ENCODE results near the gene PDHX. TPM values are rescaled to one million over a fixed set of nuclear protein-coding genes. Genes with fewer than 3 reads are reported as not detected.

PDHX gene
- polyA plus RNA-seq, 2 donors = 13.6 to 13.7 TPM

DNA sequence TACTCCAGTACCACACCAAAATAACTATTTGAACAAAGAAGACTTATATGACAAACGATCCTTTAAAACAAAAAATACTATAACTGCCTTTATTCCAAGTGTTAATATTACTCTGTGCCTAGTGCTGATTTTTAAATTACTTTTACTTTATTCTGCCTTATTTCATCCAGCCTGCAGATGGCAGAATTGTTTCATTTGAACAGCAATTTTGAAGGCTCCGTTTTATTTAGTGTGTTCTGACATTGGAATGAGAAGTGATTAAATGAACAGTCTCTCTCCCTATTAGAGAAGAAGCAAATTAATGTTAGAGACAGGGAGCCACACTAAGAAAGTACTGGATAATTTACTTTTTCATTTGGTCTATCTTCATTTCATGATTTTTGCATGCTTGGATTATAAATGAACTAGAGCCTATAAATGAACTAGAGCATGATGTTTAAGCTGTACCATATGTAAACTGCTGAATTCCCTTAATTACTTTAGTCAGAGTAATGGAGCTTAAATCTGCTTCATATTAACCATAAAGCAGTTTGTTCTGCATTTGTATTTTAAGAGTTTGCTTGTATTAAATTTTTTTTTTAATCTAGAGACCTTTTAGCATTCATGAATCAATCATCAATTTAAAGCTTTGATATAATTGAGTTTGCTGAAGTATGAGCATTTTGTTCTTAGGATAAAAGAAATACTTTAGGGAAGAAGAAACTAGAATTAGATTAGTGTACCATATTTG lies 9.8 kb downstream of the PDHX start:
- no peaks in the 10 kb centered on the region for H3K27me3 ChIP-seq (ENCODE audit: control insufficient read depth in 1 of 2, insufficient read depth in 2 of 2, low read length in 2 of 2)
- no peaks in the 10 kb centered on the region for H3K9me3 ChIP-seq (ENCODE audit: control insufficient read depth in 2 of 2, insufficient read depth in 1 of 2, low read depth in 1 of 2, low read length in 1 of 2)
- no peaks in the 10 kb centered on the region for H3K36me3 ChIP-seq (ENCODE audit: control insufficient read depth in 2 of 2, insufficient read depth in 2 of 2, low read length in 1 of 2)
- 6 to 9% methylated on average over 2 of the region's 2 CpGs for WGBS, 2 donors
- no peaks in the 10 kb centered on the region for H3K4me1 ChIP-seq (ENCODE audit: control insufficient read depth in 2 of 2, insufficient read depth in 2 of 2, low read length in 1 of 2)
- no peak overlapping the region for H3K27ac ChIP-seq (ENCODE audit: low read depth in 2 of 2, low read length in 1 of 2)
- no peak overlapping the region for H3K4me3 ChIP-seq (ENCODE audit: low read depth in 1 of 2, low read length in 2 of 2)

DNA sequence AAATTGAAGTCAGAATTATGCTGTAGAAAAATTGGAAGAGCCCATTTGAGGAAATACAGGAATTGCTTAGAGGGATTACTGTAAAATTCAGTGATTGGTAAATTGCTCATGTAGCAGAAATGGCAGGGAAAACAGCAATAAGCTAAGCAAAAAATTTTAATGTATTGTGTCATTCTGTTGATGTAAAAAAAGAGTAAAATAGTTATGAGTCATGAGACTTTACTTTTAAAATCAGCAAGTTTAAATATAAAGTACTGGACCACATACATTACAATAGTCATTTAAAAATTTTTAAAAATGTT lies 10.4 kb downstream of the PDHX start:
- Histone ChIP-seq H3K27ac (ENCODE audit: low read depth in 2 of 2, low read length in 1 of 2) (no peak overlapping the region), H3K4me3 (ENCODE audit: low read depth in 1 of 2, low read length in 2 of 2) (no peak overlapping the region), H3K27me3 (ENCODE audit: control insufficient read depth in 1 of 2, insufficient read depth in 2 of 2, low read length in 2 of 2) (no peaks in the 10 kb centered on the region), H3K9me3 (ENCODE audit: control insufficient read depth in 2 of 2, insufficient read depth in 1 of 2, low read depth in 1 of 2, low read length in 1 of 2) (no peaks in the 10 kb centered on the region), H3K36me3 (ENCODE audit: control insufficient read depth in 2 of 2, insufficient read depth in 2 of 2, low read length in 1 of 2) (no peaks in the 10 kb centered on the region), H3K4me1 (ENCODE audit: control insufficient read depth in 2 of 2, insufficient read depth in 2 of 2, low read length in 1 of 2) (no peaks in the 10 kb centered on the region)

DNA sequence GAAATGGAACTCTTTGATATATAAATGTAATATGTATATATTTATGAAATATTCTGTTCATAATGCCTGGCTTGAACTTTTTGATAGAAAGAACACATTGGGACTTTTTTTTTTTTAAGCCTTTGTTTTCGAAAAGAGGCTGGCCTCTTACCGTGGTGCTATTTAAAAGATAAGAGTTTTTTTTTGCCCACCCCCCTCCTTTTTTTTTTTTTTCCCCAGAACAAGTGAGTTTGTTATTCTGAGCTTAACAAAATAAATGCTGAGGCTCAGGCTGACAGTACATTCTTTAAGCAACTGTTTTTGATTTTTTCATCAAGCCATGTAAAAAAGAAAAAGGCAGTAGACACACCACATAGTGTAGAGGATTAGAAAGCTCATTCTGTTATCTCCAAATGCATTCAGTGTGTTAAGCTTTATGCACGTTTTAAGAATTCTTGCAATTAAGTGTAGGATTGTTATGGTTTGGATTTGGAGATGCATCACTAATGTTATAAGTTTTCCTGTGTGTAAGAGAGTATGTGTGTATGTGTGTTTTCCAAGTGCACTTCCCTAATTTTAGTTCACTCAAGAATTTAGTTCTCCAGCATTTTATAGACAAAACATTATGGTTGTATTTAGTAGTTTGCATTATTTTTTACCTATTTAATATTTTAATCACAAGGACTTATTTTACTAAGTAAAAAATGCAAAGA lies 12.0 kb downstream of the PDHX start:
- Histone ChIP-seq H3K4me3 (ENCODE audit: low read depth in 1 of 2, low read length in 2 of 2) (no peak overlapping the region), H3K9me3 (ENCODE audit: control insufficient read depth in 2 of 2, insufficient read depth in 1 of 2, low read depth in 1 of 2, low read length in 1 of 2) (no peaks in the 10 kb centered on the region), H3K27me3 (ENCODE audit: control insufficient read depth in 1 of 2, insufficient read depth in 2 of 2, low read length in 2 of 2) (no peaks in the 10 kb centered on the region), H3K36me3 (ENCODE audit: control insufficient read depth in 2 of 2, insufficient read depth in 2 of 2, low read length in 1 of 2) (no peaks in the 10 kb centered on the region), H3K4me1 (ENCODE audit: control insufficient read depth in 2 of 2, insufficient read depth in 2 of 2, low read length in 1 of 2) (no peaks in the 10 kb centered on the region), H3K27ac (ENCODE audit: low read depth in 2 of 2, low read length in 1 of 2) (no peak overlapping the region)
- WGBS, 2 donors = 71 to 82% methylated on average over 3 of the region's 3 CpGs

DNA sequence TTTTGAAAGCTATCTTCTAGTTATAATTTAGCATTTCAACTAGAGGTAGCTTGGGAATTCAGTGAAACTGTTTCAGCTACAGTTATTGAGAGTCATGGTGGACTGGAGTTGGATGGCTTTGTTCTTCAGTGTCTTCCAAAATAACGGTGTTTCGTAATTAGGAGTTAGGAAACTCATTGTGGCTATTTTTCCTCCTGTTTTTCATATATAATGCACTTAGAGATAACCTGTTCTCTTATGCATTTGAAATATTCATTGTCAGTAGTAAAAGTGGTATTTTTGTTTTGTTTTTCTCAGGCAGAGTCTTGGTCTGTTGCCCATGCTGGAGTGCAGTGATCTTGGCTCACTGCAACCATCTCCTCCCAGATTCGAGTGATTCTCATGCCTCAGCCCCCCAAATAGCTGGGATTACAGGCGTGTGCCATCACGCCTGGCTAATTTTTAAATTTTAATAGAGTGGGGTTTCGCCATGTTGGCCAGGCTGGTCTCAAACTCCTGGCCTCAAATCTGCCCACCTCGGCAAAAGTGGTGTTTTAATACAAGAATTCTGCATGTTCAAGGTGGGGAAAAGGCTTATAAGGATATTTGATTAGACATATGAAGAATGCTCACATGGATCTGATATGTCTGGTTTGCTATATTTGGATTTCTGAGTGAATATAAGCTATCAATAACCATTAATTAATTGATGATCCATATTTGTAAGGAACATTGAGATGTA lies 12.7 kb downstream of the PDHX start:
- 86 to 92% methylated on average over 7 of the region's 7 CpGs for WGBS, 2 donors
- no peaks in the 10 kb centered on the region for H3K9me3 ChIP-seq (ENCODE audit: control insufficient read depth in 2 of 2, insufficient read depth in 1 of 2, low read depth in 1 of 2, low read length in 1 of 2)
- no peaks in the 10 kb centered on the region for H3K36me3 ChIP-seq (ENCODE audit: control insufficient read depth in 2 of 2, insufficient read depth in 2 of 2, low read length in 1 of 2)
- H3K27me3 ChIP-seq (ENCODE audit: control insufficient read depth in 1 of 2, insufficient read depth in 2 of 2, low read length in 2 of 2) = no peaks in the 10 kb centered on the region
- no peaks in the 10 kb centered on the region for H3K4me1 ChIP-seq (ENCODE audit: control insufficient read depth in 2 of 2, insufficient read depth in 2 of 2, low read length in 1 of 2)
- no peak overlapping the region for H3K27ac ChIP-seq (ENCODE audit: low read depth in 2 of 2, low read length in 1 of 2)
- no peak overlapping the region for H3K4me3 ChIP-seq (ENCODE audit: low read depth in 1 of 2, low read length in 2 of 2)

DNA sequence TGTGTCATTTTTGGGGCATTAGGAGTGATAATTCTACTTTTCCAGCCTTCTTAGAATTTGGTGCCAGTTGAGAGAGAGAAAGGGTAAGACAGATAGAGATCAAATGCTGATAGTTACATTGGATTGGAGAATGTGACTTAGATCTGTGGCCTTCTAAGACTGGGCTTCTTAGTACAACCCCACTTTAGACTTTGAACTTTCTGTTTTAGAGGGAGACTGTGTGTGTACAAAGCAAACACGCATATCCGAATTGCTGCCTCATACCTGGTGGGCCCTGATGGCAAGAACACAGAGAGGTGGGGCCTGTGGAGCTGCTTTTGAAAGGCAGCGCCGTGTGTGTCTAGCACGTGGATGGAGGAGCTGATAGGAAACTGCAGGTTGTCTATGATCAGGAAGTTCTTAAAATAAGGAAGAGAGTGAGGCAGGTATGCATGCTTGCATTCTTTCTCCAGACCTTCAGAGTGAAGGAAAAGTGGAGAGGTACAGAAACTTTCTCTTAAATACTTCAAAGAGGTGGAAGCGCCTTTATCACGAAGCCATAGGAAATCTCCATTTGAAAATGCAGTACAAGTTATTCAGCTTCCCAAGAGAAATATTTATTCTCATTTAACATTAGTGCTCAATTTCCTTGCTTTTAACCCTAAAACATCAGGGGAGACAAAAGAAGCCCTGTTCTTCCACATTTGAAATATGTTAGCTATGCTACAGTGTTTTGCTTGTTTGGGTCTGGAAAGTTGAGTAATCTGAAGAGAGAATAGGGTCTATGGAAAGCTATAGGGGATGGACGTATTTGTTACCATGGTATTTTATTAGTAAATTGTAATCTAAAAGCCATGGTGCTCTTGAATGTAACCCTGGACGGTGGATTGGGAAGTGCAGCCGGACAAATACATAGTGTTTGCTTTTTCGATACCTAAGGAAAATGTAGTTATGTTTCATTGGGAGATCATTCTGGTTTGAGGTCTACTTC lies 13.7 kb downstream of the PDHX start:
- Histone ChIP-seq H3K4me3 (ENCODE audit: low read depth in 1 of 2, low read length in 2 of 2) (no peak overlapping the region), H3K36me3 (ENCODE audit: control insufficient read depth in 2 of 2, insufficient read depth in 2 of 2, low read length in 1 of 2) (no peaks in the 10 kb centered on the region), H3K27me3 (ENCODE audit: control insufficient read depth in 1 of 2, insufficient read depth in 2 of 2, low read length in 2 of 2) (no peaks in the 10 kb centered on the region), H3K9me3 (ENCODE audit: control insufficient read depth in 2 of 2, insufficient read depth in 1 of 2, low read depth in 1 of 2, low read length in 1 of 2) (no peaks in the 10 kb centered on the region), H3K4me1 (ENCODE audit: control insufficient read depth in 2 of 2, insufficient read depth in 2 of 2, low read length in 1 of 2) (no peaks in the 10 kb centered on the region), H3K27ac (ENCODE audit: low read depth in 2 of 2, low read length in 1 of 2) (no peak overlapping the region)
- WGBS, 2 donors = 80 to 90% methylated on average over 11 of the region's 11 CpGs

DNA sequence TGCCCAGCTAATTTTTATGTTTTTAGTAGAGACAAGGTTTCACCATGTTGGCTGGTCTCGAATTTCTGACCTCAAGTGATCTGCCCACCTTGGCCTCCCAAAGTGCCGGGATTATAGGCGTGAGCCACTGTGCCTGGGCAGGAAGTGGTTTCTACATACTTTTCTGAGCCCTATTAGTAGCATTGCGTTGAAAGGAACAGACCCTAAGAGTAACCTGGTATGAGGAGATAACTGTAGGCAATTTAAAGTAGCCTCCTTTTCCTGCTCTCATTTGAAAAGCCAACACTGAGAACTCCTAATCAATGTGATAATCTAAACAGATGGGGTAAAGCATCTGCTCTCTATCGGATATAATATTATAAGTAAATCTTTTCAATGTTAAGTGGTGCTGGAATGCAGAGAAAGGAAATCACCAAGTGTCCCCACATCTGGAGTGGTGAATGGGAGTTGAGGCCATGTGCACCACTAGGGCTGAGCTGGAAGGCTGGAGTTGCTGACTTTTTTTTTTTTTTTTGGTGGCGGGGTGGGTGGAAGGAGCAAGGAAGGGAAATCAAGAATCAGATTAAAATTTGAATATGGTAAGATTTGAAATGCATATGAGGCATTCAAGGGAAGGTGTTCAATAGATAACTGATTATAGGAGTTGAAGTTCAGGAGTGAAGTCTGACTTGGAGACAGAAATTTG lies 20.7 kb downstream of the PDHX start:
- Histone ChIP-seq H3K27me3 (ENCODE audit: control insufficient read depth in 1 of 2, insufficient read depth in 2 of 2, low read length in 2 of 2) (no peaks in the 10 kb centered on the region), H3K4me1 (ENCODE audit: control insufficient read depth in 2 of 2, insufficient read depth in 2 of 2, low read length in 1 of 2) (no peaks in the 10 kb centered on the region), H3K27ac (ENCODE audit: low read depth in 2 of 2, low read length in 1 of 2) (no peak overlapping the region), H3K4me3 (ENCODE audit: low read depth in 1 of 2, low read length in 2 of 2) (no peak overlapping the region), H3K9me3 (ENCODE audit: control insufficient read depth in 2 of 2, insufficient read depth in 1 of 2, low read depth in 1 of 2, low read length in 1 of 2) (no peaks in the 10 kb centered on the region), H3K36me3 (ENCODE audit: control insufficient read depth in 2 of 2, insufficient read depth in 2 of 2, low read length in 1 of 2) (peaks cover 0 to 2% of the 10 kb centered on the region in 2 donors)
- WGBS, 2 donors = 87% methylated on average over 6 of the region's 6 CpGs

DNA sequence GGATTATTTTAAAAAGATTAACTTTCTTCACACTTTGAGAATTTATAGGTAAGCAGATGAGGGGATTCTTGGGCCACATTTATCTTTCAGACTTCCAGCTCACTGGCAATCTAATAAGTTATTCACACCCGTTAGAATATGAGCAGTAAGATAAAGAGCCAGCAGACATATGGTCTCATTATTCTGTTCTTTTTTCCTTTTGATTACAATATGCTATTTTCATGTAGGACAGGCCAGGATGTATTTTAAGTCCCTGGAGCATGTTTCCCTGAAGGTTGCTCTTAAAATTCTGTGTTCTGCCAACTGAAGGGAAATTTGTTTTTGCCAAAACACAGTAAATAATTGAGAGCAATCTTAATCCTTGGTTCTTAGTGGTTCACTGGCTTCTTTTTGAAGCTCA lies 22.2 kb downstream of the PDHX start:
- WGBS, 2 donors = 43 to 72% methylated on average over 1 of the region's 1 CpG
- H3K9me3 ChIP-seq (ENCODE audit: control insufficient read depth in 2 of 2, insufficient read depth in 1 of 2, low read depth in 1 of 2, low read length in 1 of 2) = no peaks in the 10 kb centered on the region
- no peaks in the 10 kb centered on the region for H3K4me1 ChIP-seq (ENCODE audit: control insufficient read depth in 2 of 2, insufficient read depth in 2 of 2, low read length in 1 of 2)
- no peak overlapping the region for H3K4me3 ChIP-seq (ENCODE audit: low read depth in 1 of 2, low read length in 2 of 2)
- peaks cover 0 to 2% of the 10 kb centered on the region in 2 donors for H3K36me3 ChIP-seq (ENCODE audit: control insufficient read depth in 2 of 2, insufficient read depth in 2 of 2, low read length in 1 of 2)
- H3K27me3 ChIP-seq (ENCODE audit: control insufficient read depth in 1 of 2, insufficient read depth in 2 of 2, low read length in 2 of 2) = no peaks in the 10 kb centered on the region
- H3K27ac ChIP-seq (ENCODE audit: low read depth in 2 of 2, low read length in 1 of 2) = no peak overlapping the region

DNA sequence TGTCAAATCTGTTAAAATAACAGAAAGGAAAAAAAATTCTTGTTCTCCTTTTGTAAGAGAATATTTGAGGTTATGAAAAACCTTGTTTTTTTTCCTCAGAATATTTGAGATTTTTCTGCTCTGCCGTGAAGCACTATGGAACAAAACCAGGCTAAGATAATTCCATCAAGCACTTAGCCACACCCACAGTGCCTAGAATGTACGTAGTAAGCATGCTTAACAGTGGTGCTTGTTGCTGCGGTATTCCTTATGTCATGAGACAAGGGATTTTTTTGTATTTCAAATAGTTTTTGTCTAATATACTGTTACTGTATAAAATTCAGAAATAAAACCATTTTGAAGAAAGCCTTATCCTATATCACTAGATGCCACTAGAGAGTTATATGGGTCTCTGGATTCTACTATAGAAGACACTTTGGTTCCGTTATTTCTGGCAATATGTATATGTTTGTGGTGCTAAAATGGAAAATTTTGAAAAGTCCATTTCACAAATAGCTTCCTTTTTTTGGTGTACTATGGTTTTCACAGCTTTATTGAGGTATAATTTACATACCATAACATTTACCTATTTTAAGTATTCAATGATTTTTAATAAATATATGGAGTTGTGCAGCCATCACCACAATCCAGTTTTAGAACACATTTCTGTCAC lies 23.7 kb downstream of the PDHX start:
- no peaks in the 10 kb centered on the region for H3K4me1 ChIP-seq (ENCODE audit: control insufficient read depth in 2 of 2, insufficient read depth in 2 of 2, low read length in 1 of 2)
- H3K9me3 ChIP-seq (ENCODE audit: control insufficient read depth in 2 of 2, insufficient read depth in 1 of 2, low read depth in 1 of 2, low read length in 1 of 2) = no peaks in the 10 kb centered on the region
- WGBS, 2 donors = 78 to 80% methylated on average over 4 of the region's 4 CpGs
- no peak overlapping the region for H3K4me3 ChIP-seq (ENCODE audit: low read depth in 1 of 2, low read length in 2 of 2)
- H3K27ac ChIP-seq (ENCODE audit: low read depth in 2 of 2, low read length in 1 of 2) = no peak overlapping the region
- peaks cover 0 to 2% of the 10 kb centered on the region in 2 donors for H3K36me3 ChIP-seq (ENCODE audit: control insufficient read depth in 2 of 2, insufficient read depth in 2 of 2, low read length in 1 of 2)
- no peaks in the 10 kb centered on the region for H3K27me3 ChIP-seq (ENCODE audit: control insufficient read depth in 1 of 2, insufficient read depth in 2 of 2, low read length in 2 of 2)
